SK-N-SH (cell line): ENCODE data around the gene ACE. TPM values are rescaled to one million over a fixed set of nuclear protein-coding genes. Genes with fewer than 3 reads are reported as not detected.

Experiments used
- CTCF ChIA-PET: fragments of 300-600, 350-600 bp; formaldehyde crosslinking; extraction: SDS; loops from one replicate; lab custom pipeline; 2021; lab: Yijun Ruan, JAX
- POLR2A ChIA-PET: fragments of 350-600 bp; sonication (Branson Sonifier 250); formaldehyde crosslinking; extraction: SDS; loops from one replicate; lab custom pipeline; 2020; ENCODE audit warnings: antibody characterized with exemption, inconsistent platforms; lab: Yijun Ruan, JAX
- DNase-seq: peaks from one replicate; pipeline ENCODE4 v3.0.0; 2012
- H2AFZ ChIP-seq: fragments of 200-600 bp; sonication (generic); 2 replicates; pipeline ENCODE4 v1.8.1; 2016; ENCODE audit warnings: antibody characterized with exemption, mild to moderate bottlenecking, low read depth
- H3F3A ChIP-seq: fragments of 200-600 bp; sonication (generic); replicated peaks from 2 replicates; pipeline ENCODE3; 2016; ENCODE audit warnings: antibody characterized with exemption, mild to moderate bottlenecking; ENCODE audit not compliant: insufficient read depth
- H3K27ac ChIP-seq, 2 experiments: fragments of 200-500 bp in 1 of 2; fragments of 200-600 bp in 1 of 2; sonication (Bioruptor generic) in 1 of 2; sonication (generic), shearing (Covaris generic) in 1 of 2; 2 replicates each; pipeline versions ENCODE4 v1.5.1 to v1.6.1; 2014 to 2016; ENCODE audit warnings: low read depth in 2 of 2, inconsistent platforms in 1 of 2, low read length in 1 of 2, mild to moderate bottlenecking in 1 of 2, mixed read lengths in 1 of 2
- H3K27me3 ChIP-seq: fragments of 200-600 bp; sonication (generic), shearing (Covaris generic); 2 replicates; pipeline ENCODE4 v1.6.1; 2016; ENCODE audit warnings: mixed run types; ENCODE audit not compliant: insufficient read depth
- H3K36me3 ChIP-seq, 2 experiments: fragments of 200-500 bp in 1 of 2; fragments of 200-600 bp in 1 of 2; sonication (Bioruptor generic) in 1 of 2; sonication (generic) in 1 of 2; replicated peaks in 1 of 2; 2 replicates each; pipeline versions ENCODE3 to v1.5.1; 2014 to 2016; ENCODE audit warnings: low read length in 1 of 2, mild to moderate bottlenecking in 1 of 2; ENCODE audit not compliant: insufficient read depth in 2 of 2, control insufficient read depth in 1 of 2
- H3K4me1 ChIP-seq, 2 experiments: fragments of 200-500 bp in 1 of 2; fragments of 200-600 bp in 1 of 2; sonication (Bioruptor generic) in 1 of 2; sonication (generic), shearing (Covaris generic) in 1 of 2; 2 replicates each; pipeline versions ENCODE4 v1.5.1 to v1.6.1; 2014 to 2016; ENCODE audit warnings: low read depth in 1 of 2, low read length in 1 of 2, mixed run types in 1 of 2; ENCODE audit not compliant: insufficient read depth in 2 of 2, control insufficient read depth in 1 of 2
- H3K4me2 ChIP-seq: fragments of 200-600 bp; sonication (generic), shearing (Covaris generic); 2 replicates; pipeline ENCODE4 v1.6.1; 2017; ENCODE audit warnings: mixed run types
- H3K4me3 ChIP-seq, 2 experiments: fragments of 200-500 bp in 1 of 2; fragments of 200-600 bp in 1 of 2; sonication (Bioruptor generic) in 1 of 2; sonication (generic), shearing (Covaris generic) in 1 of 2; 2 replicates each; pipeline versions ENCODE4 v1.5.1 to v1.8.1; 2014 to 2016; ENCODE audit warnings: low read depth in 2 of 2, inconsistent platforms in 1 of 2, low read length in 1 of 2, mild to moderate bottlenecking in 1 of 2, mixed read lengths in 1 of 2, moderate library complexity in 1 of 2
- H3K79me2 ChIP-seq: fragments of 200-600 bp; sonication (generic); 2 replicates; pipeline ENCODE4 v1.8.1; 2017; ENCODE audit warnings: mild to moderate bottlenecking; ENCODE audit not compliant: insufficient read depth
- H3K9ac ChIP-seq: fragments of 200-600 bp; sonication (generic); 2 replicates; pipeline ENCODE4 v1.6.1; 2017; ENCODE audit warnings: mixed run types
- H3K9me2 ChIP-seq: fragments of 200-600 bp; sonication (generic); 2 replicates; pipeline ENCODE4 v1.6.1; 2017; ENCODE audit warnings: mixed run types
- H3K9me3 ChIP-seq: fragments of 200-600 bp; sonication (generic); 2 replicates; pipeline ENCODE4 v1.6.1; 2017; ENCODE audit warnings: mixed run types, mild to moderate bottlenecking, moderate library complexity
- H4K20me1 ChIP-seq: fragments of 200-600 bp; sonication (generic); 2 replicates; pipeline ENCODE4 v1.6.1; 2017; ENCODE audit warnings: mild to moderate bottlenecking, mixed run types; ENCODE audit not compliant: insufficient read depth
- CTCF ChIP-seq: fragments of 200-600 bp; sonication (generic); IDR thresholded peaks from 2 replicates; pipeline ENCODE4 v1.6.1; 2017; ENCODE audit warnings: antibody characterized with exemption, mild to moderate bottlenecking, moderate library complexity
- ELF1 ChIP-seq: IDR thresholded peaks from 2 replicates; pipeline ENCODE4 v1.4.0; 2012
- EZH2phosphoT487 ChIP-seq: fragments of 200-600 bp; sonication (generic); IDR thresholded peaks from 2 replicates; pipeline ENCODE4 v1.6.1; 2017; ENCODE audit warnings: low read depth, mixed run types, mild to moderate bottlenecking, antibody characterized with exemption, moderate library complexity, borderline replicate concordance
- FOXJ3 ChIP-seq: sonication (generic); formaldehyde crosslinking; IDR thresholded peaks from 2 replicates; pipeline ENCODE4 v1.5.1; 2020; ENCODE audit warnings: mild to moderate bottlenecking, missing genetic modification reagents
- FOXM1 ChIP-seq: IDR thresholded peaks from 2 replicates; pipeline ENCODE4 v1.4.0; 2012; ENCODE audit warnings: low read depth, mild to moderate bottlenecking
- GATA2 ChIP-seq: sonication (generic); formaldehyde crosslinking; IDR thresholded peaks from 2 replicates; pipeline ENCODE4 v1.5.0; 2020; ENCODE audit warnings: mild to moderate bottlenecking, missing genetic modification reagents
- MEF2A ChIP-seq: IDR thresholded peaks from 2 replicates; pipeline ENCODE4 v1.4.0; 2012; ENCODE audit warnings: low read depth, borderline replicate concordance
- MXI1 ChIP-seq: IDR thresholded peaks from 2 replicates; pipeline ENCODE4 v1.6.1; 2012; ENCODE audit warnings: mild to moderate bottlenecking, low read depth, low read length, improper control_type of control experiment
- NFIC ChIP-seq: IDR thresholded peaks from 2 replicates; pipeline ENCODE4 v1.4.0; 2012; ENCODE audit warnings: borderline replicate concordance
- POLR2AphosphoS5 ChIP-seq: IDR thresholded peaks from 2 replicates; pipeline ENCODE4 v1.6.1; 2012; ENCODE audit warnings: low read depth, low read length
- RAD21 ChIP-seq: IDR thresholded peaks from 2 replicates; pipeline ENCODE4 v1.6.1; 2012; ENCODE audit warnings: mild to moderate bottlenecking, low read length
- REST ChIP-seq: IDR thresholded peaks from 2 replicates; pipeline ENCODE4 v1.6.1; 2012; ENCODE audit warnings: mild to moderate bottlenecking, low read depth, low read length, moderate library complexity
- RFX5 ChIP-seq: IDR thresholded peaks from 2 replicates; pipeline ENCODE4 v1.6.1; 2012; ENCODE audit warnings: mild to moderate bottlenecking, improper control_type of control experiment, low read length
- SIN3A ChIP-seq: IDR thresholded peaks from 2 replicates; pipeline ENCODE4 v1.6.1; 2012; ENCODE audit warnings: low read depth, mild to moderate bottlenecking, low read length, moderate library complexity, borderline replicate concordance
- TCF12 ChIP-seq: IDR thresholded peaks from 2 replicates; pipeline ENCODE4 v1.4.0; 2012
- YY1 ChIP-seq: IDR thresholded peaks from 2 replicates; pipeline ENCODE4 v1.4.0; 2012; ENCODE audit warnings: low read depth, mild to moderate bottlenecking
- ZBTB33 ChIP-seq: IDR thresholded peaks from 2 replicates; pipeline ENCODE4 v1.4.0; 2012; ENCODE audit warnings: low read depth, borderline replicate concordance
- WGBS: methylation state at CpG from one replicate; pipeline ENCODE4 v1.1.6; 2017; ENCODE audit warnings: low lambda C conversion rate; 5-methylcytosine and 5-hydroxymethylcytosine counted together
- polyA plus RNA-seq, 3 experiments: library from polyadenylated mRNA; depleted of rRNA; stranded (reverse); fragments of >200 nt; gene quantifications; 2 replicates each; pipeline ENCODE4 v1.2.3, GENCODE V29; 2012

Gene ACE
- polyA plus RNA-seq, 1 of the 3 experiments (the other 2 are of a cell fraction): 12.1 TPM

- no peaks in the 10 kb centered on the region for H3K9me3 ChIP-seq
- WGBS: 86% methylated on average over 12 of the region's 12 CpGs
- no peak overlapping the region for H3K9ac ChIP-seq
- no peaks in the 10 kb centered on the region for H3K9me2 ChIP-seq
- no peaks in the 10 kb centered on the region for H3F3A ChIP-seq
- H3K4me1 ChIP-seq: peaks cover 0 to 2% of the 10 kb centered on the region in 2 experiments; a peak in 1 of 4 replicates
- H3K36me3 ChIP-seq: peaks cover 0 to 2% of the 10 kb centered on the region in 2 experiments
- H2AFZ ChIP-seq: no peak overlapping the region
- no peak overlapping the region for H3K4me3 ChIP-seq
- peak; percentile 24 for DNase-seq
- ChIA-PET POLR2A (interaction anchor here (1.8 kb wide), 1 partner anchor 9 kb away, joined by 3 read pairs; the partner anchor contains the start of gene ACE), CTCF (interaction anchor here (1.1 to 3.6 kb wide), 5 partner anchors 8 to 126 kb away, joined by 3 to 33 read pairs (median 19); partner anchors contain the start of gene ACE)
- TF ChIP-seq FOXJ3 (CRISPR knock-in tag) (no peak), YY1 (no peak), RFX5 (no peak), FOXM1 (no peak), ELF1 (no peak), CTCF (no peak), ZBTB33 (no peak), EZH2phosphoT487 (no peak), RAD21 (no peak), TCF12 (no peak), SIN3A (no peak), MEF2A (no peak)
- no peaks in the 10 kb centered on the region for H3K79me2 ChIP-seq
- no peaks in the 10 kb centered on the region for H4K20me1 ChIP-seq
- no peak overlapping the region for H3K27ac ChIP-seq
- no peak overlapping the region for H3K4me2 ChIP-seq
- no peaks in the 10 kb centered on the region for H3K27me3 ChIP-seq
Measured at GRCh38 chr17:63486317-63487013, 9.6 kb downstream of the ACE start.

- DNase-seq: peak; percentile 30
- Histone ChIP-seq H3K27me3 (no peaks in the 10 kb centered on the region), H2AFZ (no peak overlapping the region), H3K4me3 (no peak overlapping the region), H3K4me2 (no peak overlapping the region), H3K4me1 (no peaks in the 10 kb centered on the region; a peak in 1 of 4 replicates), H3F3A (no peaks in the 10 kb centered on the region), H3K36me3 (no peaks in the 10 kb centered on the region), H3K27ac (no peak overlapping the region), H3K9ac (no peak overlapping the region), H3K79me2 (no peaks in the 10 kb centered on the region), H4K20me1 (no peaks in the 10 kb centered on the region), H3K9me2 (no peaks in the 10 kb centered on the region), H3K9me3 (no peaks in the 10 kb centered on the region)
- POLR2A ChIA-PET: interaction anchor here (1.2 to 1.8 kb wide), 2 partner anchors 10 to 11 kb away, joined by 3 read pairs; partner anchors contain the start of gene ACE
- CTCF ChIA-PET: interaction anchor here (0.9 to 3.6 kb wide), 7 partner anchors 8 to 125 kb away, joined by 3 to 33 read pairs (median 7); partner anchors contain the start of gene ACE
- TF ChIP-seq MXI1: no peak
- no peak for TF ChIP-seq REST
- no peak for TF ChIP-seq GATA2
- no peak for TF ChIP-seq ZBTB33
- no peak for TF ChIP-seq NFIC
- TF ChIP-seq POLR2AphosphoS5: no peak
- WGBS: 81% methylated on average over 8 of the region's 11 CpGs
Measured at GRCh38 chr17:63487014-63487339, 10.1 kb downstream of the ACE start.
